Cardiac fibroblast (primary cell): ENCODE results near the gene PSMD12.

Experiments
- DNase-seq, 2 donors: peaks; one replicate each; pipeline versions ENCODE4 v3.0.0 to v3.0.0-alpha.2; 2010; ENCODE audit warnings: low read depth in 2 of 2
- H3K4me3 ChIP-seq, 2 donors: replicated peaks in 1 of 2; 1 replicate in 1 of 2; 2 replicates in 1 of 2; pipeline ENCODE4 v1.5.1; 2011; ENCODE audit warnings: low read depth in 2 of 2, low read length in 2 of 2, mild to moderate bottlenecking in 2 of 2, moderate library complexity in 1 of 2
- CTCF ChIP-seq: IDR thresholded peaks from one replicate; pipeline ENCODE4 v1.5.1; 2011; ENCODE audit warnings: low read depth, mild to moderate bottlenecking, low read length, inconsistent platforms

PSMD12 gene

GRCh38 chr17:67359960-67360791, 6.2 kb downstream of the PSMD12 start:
- TF ChIP-seq CTCF = peak; percentile 30
- DNase-seq = peak; percentile 38 to 39

GRCh38 chr17:67358612-67359011, 7.8 kb downstream of the PSMD12 start:
- no peak overlapping the region for H3K4me3 ChIP-seq
- TF ChIP-seq CTCF = no peak
- peak in 1 of 2 donors; percentile 18 for DNase-seq

More at GRCh38 chr17:67359960-67360791, 6.2 kb downstream of the PSMD12 start:
- no peak overlapping the region for H3K4me3 ChIP-seq

- no peak for DNase-seq
- no peak overlapping the region for H3K4me3 ChIP-seq
- no peak for TF ChIP-seq CTCF
These were observed 12.3 kb downstream of the PSMD12 start for GRCh38 chr17:67353929-67354574.

- no peak for TF ChIP-seq CTCF
- DNase-seq = no peak
- H3K4me3 ChIP-seq = no peak overlapping the region
These were observed 13.2 kb downstream of the PSMD12 start for GRCh38 chr17:67353161-67353560.

- no peak overlapping the region for H3K4me3 ChIP-seq
- TF ChIP-seq CTCF = no peak
- no peak for DNase-seq
These were observed 17.0 kb downstream of the PSMD12 start for GRCh38 chr17:67349420-67349819.

- no peak for DNase-seq
- no peak overlapping the region for H3K4me3 ChIP-seq
- TF ChIP-seq CTCF = no peak
These were observed 18.6 kb downstream of the PSMD12 start for GRCh38 chr17:67347826-67348225.
